Muscle of leg (tissue), 11 donors: Measurements from ENCODE around the gene TSPAN9. TPM values are rescaled to one million over a fixed set of nuclear protein-coding genes. Genes with fewer than 3 reads are reported as not detected.
A peak's percentile ranks its signal among the peaks of the same experiment; 100 is the strongest.

Experiments
- DNase-seq: peaks from one replicate; pipeline ENCODE4 v3.0.0; 2013
- H3K27ac ChIP-seq: one replicate; pipeline ENCODE4 v1.5.1; 2013; ENCODE audit warnings: mild to moderate bottlenecking, low read length, control low read depth
- H3K27me3 ChIP-seq: one replicate; pipeline ENCODE4 v1.6.1; 2013; ENCODE audit warnings: low read length; ENCODE audit not compliant: control insufficient read depth, insufficient read depth
- H3K36me3 ChIP-seq: one replicate; pipeline ENCODE4 v1.6.1; 2013; ENCODE audit warnings: low read length; ENCODE audit not compliant: control insufficient read depth, insufficient read depth
- H3K4me1 ChIP-seq: one replicate; pipeline ENCODE4 v1.6.1; 2013; ENCODE audit warnings: low read length; ENCODE audit not compliant: control insufficient read depth, insufficient read depth
- H3K4me3 ChIP-seq: one replicate; pipeline ENCODE4 v1.5.1; 2013; ENCODE audit warnings: low read length, control low read depth
- H3K9me3 ChIP-seq: replicated peaks from 2 replicates; pipeline ENCODE4 v1.6.1; 2013; ENCODE audit warnings: low read depth, low read length; ENCODE audit not compliant: control insufficient read depth
- WGBS: methylation state at CpG from one replicate; pipeline ENCODE4 v1.1.5; 2013; ENCODE audit warnings: missing lambda C conversion rate; ENCODE audit not compliant: insufficient coverage; 5-methylcytosine and 5-hydroxymethylcytosine counted together
- polyA plus RNA-seq, 8 donors: library from polyadenylated mRNA; unstranded; fragments of 120-200 nt; gene quantifications; one replicate each; pipeline versions ENCODE4 v1.2.1 to v1.2.3, GENCODE V29; 2013; ENCODE audit warnings: inconsistent platforms in 1 of 8, low replicate concordance in 1 of 8; ENCODE audit not compliant: insufficient read length in 8 of 8, insufficient read depth in 1 of 8
- total RNA-seq: library from RNA; stranded (reverse); fragments of 120-200 nt; gene quantifications from one replicate; pipeline ENCODE4 v1.2.4, GENCODE V29; 2013

The TSPAN9 gene
- total and polyA plus RNA-seq, 9 donors = 56.6 to 142 (median 116) TPM

DNA sequence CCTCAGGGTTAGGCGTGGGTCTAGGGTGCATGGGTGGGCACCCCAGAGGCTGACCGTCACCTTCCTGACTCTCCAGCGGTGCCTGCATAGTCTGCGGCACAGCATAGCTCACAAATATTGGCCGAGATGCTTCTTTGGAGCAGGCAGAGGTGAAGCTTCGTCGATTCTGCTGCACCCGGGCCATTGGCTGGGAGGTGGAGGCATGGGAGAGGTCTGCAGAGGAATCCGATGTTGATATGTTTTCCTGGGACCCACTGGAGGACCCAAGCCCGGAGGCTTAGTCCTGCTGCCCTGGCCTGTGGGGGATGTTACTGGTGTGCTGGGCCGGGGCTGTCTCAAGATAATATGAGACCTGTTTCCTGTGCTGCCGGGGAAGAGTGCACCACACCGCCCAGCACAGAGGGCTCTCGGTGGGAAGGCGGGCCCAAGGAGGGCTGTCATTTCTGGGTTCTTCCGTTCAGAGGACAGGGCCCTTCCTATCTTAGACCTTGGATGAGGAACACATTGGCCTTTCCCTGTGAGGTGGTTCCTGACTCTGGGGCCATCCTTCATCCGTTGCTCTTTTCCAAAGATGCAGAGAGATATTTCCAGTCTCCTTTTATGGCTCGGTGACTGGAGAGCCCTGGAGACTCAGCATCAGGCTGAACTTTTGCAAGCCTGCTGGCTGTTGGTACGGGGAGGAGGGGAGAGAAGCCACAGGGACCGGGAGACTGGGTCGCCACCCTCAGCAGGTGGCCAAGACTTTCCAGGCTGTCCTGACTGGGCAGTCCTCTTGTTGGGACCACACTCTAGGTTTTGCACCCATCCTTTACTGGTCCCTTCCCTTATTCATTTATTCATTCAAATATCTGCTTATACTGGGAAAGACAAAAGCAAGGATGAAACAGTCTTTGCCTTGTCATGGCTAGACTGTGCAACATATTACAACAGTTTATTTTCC is 143.5 kb downstream of the TSPAN9 start:
- peaks cover 20% of the 10 kb centered on the region for H3K36me3 ChIP-seq
- WGBS = 80% methylated on average over 12 of the region's 21 CpGs
- DNase-seq = no peak
- H3K27me3 ChIP-seq = no peaks in the 10 kb centered on the region
- H3K4me3 ChIP-seq = no peak overlapping the region
- H3K4me1 ChIP-seq = peaks cover 56% of the 10 kb centered on the region
- no peak overlapping the region for H3K27ac ChIP-seq
- no peaks in the 10 kb centered on the region for H3K9me3 ChIP-seq

DNA sequence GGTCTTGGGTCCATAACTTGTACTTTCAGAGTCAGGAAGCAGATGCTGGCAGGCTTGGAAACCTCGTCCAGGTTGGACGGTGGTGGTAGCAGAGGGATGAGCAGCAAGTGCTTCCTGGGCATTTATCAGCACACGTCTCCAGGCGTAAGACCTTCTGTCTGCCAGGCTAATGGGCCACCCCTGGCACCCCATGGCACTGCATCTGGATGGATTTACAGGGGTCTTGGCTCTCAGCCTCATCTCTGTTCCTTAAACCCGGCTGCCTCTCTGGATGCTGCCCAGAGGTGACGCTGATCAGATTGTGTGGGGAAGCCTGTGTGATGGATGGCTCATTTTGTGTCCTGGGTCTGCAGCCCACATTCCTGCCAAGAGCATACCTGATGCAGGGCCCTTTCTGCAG is 145.1 kb downstream of the TSPAN9 start:
- DNase-seq = no peak
- Histone ChIP-seq H3K9me3 (no peaks in the 10 kb centered on the region), H3K36me3 (peaks cover 21% of the 10 kb centered on the region), H3K27ac (no peak overlapping the region), H3K4me3 (no peak overlapping the region), H3K27me3 (no peaks in the 10 kb centered on the region), H3K4me1 (peaks cover 59% of the 10 kb centered on the region)
- 98% methylated on average over 4 of the region's 6 CpGs for WGBS

DNA sequence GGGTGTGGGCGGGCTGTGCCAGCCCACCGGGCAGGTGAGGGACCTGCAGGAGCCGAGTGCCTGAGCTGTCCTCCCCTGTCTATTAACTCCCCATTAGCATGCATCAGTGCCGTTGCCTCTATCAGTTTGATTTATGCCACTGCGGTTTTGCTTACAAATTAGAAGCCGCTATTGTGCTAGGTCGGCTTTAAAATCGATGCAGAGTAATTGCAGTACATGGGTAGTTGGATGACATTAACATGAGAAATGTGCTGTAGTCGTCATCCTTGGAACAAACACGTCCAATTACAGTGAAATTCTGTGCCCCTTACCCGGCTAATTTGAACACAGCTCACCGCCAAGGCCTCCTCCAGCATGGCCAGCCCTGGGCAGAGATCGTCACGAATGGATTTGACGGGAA is 145.8 kb downstream of the TSPAN9 start:
- Histone ChIP-seq H3K4me1 (peaks cover 53% of the 10 kb centered on the region), H3K27ac (no peak overlapping the region)

DNA sequence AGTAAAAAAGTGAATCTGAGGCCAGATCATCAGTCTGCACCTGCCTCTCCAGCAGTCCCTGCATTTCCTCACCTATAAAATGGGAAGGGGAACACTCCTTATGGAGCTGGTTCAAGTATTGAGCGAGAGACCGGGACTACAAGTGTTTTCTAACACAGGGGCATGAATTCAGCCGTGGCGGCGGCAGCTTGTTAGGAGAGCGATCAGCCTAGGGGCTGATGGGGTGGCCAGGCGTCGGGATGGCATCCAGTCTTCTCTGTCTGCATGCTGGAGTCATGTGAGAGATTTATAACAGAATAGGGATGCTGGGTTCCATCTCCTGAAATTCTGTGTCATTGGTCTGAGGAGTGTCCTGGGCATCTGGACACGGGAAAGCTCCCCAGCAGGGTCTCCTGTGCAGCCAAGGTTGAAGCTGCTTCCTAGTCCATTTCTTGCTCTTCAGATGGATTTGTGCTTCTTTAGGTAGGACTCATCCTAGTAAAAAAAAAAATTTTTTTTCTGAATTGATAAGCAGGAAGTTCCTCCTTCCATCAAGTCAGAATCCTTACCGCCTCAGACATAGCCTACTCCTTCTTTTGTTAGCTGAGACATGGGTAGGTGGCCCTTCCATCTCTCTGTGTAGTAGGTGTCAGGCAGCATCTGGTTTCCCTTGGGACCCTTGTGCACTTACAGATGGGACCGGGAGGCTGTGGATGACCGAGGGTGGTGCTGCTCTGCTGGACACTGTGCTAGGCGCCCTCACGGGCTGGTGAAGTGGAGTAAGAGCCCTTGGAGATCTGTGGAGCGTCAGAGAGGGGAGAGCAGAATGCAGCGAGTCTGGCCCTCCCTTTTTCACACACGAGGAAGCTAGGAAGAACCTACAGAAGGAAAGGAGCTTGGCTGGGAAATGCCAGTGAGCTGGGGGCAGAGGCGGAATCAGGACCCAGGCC is 146.7 kb downstream of the TSPAN9 start:
- no peaks in the 10 kb centered on the region for H3K27me3 ChIP-seq
- H3K4me3 ChIP-seq = no peak overlapping the region
- H3K27ac ChIP-seq = peak overlapping the region; percentile 71
- peaks cover 5% of the 10 kb centered on the region for H3K9me3 ChIP-seq
- H3K4me1 ChIP-seq = peaks cover 46% of the 10 kb centered on the region
- 88% methylated on average over 13 of the region's 18 CpGs for WGBS
- DNase-seq = no peak
- peaks cover 28% of the 10 kb centered on the region for H3K36me3 ChIP-seq

More for the DNA sequence above, 145.8 kb downstream of the TSPAN9 start:
- 73% methylated on average over 14 of the region's 15 CpGs for WGBS
- no peaks in the 10 kb centered on the region for H3K9me3 ChIP-seq
- no peak for DNase-seq
- no peak overlapping the region for H3K4me3 ChIP-seq
- no peaks in the 10 kb centered on the region for H3K27me3 ChIP-seq
- H3K36me3 ChIP-seq = peaks cover 24% of the 10 kb centered on the region

DNA sequence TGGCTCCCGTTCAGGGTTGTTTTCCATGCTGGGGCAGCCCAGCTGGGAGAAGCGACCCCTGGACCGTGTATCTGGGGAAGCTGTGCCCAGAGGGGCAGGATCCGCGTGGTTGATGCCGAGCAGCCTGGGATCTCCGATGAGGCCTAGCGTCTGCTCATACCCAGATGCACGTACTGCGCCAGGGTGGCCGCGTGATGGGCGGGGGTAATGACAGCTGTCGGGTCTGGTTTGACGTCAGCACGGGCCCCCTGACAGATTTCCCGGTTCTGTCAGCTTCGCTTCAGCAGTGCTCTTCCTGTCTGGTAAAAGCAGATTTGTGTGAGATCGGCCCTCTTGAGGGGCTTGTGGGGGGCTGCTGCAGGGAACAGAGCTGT is 147.3 kb downstream of the TSPAN9 start:
- Histone ChIP-seq H3K4me3 (no peak overlapping the region), H3K4me1 (peaks cover 41% of the 10 kb centered on the region), H3K27me3 (no peaks in the 10 kb centered on the region), H3K36me3 (peaks cover 28% of the 10 kb centered on the region), H3K27ac (peak overlapping the region; percentile 71), H3K9me3 (peaks cover 5% of the 10 kb centered on the region)
- DNase-seq = peak; percentile 69
- WGBS = 70% methylated on average over 19 of the region's 19 CpGs

DNA sequence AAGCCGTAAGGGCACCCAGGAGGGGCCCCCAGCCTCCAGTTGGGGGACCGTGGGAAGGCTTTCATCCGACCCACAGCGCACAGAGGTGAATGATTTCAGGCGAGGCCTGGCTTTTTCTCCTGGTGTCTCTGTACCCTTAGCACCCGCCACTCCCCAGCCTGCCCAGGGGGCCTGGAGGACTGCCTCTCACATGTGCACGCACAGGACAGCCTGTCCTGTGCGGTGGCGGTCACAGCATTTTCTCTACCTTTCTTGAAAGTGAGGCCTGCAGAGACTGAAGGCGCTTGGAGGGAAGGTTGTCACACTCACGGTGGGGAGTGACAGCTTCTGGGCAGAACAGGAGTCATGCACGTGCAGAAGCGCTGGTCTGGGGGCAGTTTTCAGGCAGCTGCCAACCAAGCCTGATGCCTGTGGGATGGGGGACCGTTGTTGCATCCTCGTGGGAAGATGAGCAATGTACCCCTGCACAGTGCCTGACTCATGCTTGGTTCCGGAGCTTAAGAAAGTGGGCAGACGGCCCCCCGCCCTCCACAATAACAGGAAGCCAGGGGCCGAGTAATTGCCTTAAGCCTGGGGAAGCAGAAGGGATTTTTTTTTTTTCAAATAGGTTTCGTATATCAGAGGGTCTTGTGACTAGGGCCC is 148.1 kb downstream of the TSPAN9 start:
- Histone ChIP-seq H3K36me3 (peaks cover 31% of the 10 kb centered on the region), H3K9me3 (peaks cover 5% of the 10 kb centered on the region), H3K4me1 (peaks cover 48% of the 10 kb centered on the region), H3K4me3 (no peak overlapping the region), H3K27ac (peak overlapping the region; percentile 71), H3K27me3 (no peaks in the 10 kb centered on the region)
- no peak for DNase-seq
- WGBS = 58% methylated on average over 19 of the region's 20 CpGs

DNA sequence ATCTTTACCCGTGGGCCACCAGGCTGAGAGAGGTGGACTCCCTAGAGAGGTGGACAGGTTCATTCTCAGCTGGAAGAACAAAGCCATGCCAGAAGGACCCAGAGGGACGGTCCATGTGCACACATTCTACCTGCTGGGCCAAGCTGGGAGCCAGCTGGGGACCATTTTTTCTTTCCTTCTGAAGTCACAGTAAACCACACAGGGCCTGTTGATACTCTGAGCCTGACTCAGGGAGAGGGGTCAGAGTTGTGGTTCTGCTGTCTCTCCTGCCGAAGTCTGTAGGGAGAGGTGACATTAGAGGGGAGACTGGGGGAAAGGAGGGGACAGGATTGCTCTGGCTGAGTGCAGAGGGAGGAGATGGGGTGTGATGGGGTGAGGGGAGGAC is 148.6 kb downstream of the TSPAN9 start:
- no peak for DNase-seq
- WGBS = 44% methylated on average over 1 of the region's 3 CpGs
- Histone ChIP-seq H3K4me1 (peaks cover 53% of the 10 kb centered on the region), H3K36me3 (peaks cover 29% of the 10 kb centered on the region), H3K27me3 (no peaks in the 10 kb centered on the region), H3K9me3 (peaks cover 5% of the 10 kb centered on the region), H3K4me3 (no peak overlapping the region), H3K27ac (no peak overlapping the region)

DNA sequence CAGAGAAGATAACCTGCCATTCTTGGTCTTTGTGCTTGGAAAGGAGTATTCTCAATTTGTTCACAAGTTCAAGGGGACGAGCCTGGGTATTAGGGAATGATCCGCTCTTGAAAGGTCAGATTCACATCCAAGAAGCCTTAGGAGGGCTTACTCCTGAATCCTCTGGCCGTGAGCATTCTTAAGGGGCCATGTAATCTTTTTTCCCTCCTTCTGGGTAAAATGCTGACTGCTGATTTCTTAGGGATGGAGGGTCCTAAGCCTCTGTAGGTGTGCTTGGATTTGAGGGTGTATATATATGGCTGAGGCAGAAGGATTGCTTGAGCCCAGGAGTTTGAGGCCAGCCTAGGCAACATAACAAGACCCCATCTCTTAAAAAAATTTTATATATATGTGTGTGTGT is 149.1 kb downstream of the TSPAN9 start:
- WGBS = 76% methylated on average over 3 of the region's 3 CpGs
- Histone ChIP-seq H3K4me3 (no peak overlapping the region), H3K9me3 (peaks cover 5% of the 10 kb centered on the region), H3K27me3 (no peaks in the 10 kb centered on the region), H3K4me1 (peaks cover 58% of the 10 kb centered on the region), H3K36me3 (peaks cover 32% of the 10 kb centered on the region), H3K27ac (no peak overlapping the region)
- no peak for DNase-seq

DNA sequence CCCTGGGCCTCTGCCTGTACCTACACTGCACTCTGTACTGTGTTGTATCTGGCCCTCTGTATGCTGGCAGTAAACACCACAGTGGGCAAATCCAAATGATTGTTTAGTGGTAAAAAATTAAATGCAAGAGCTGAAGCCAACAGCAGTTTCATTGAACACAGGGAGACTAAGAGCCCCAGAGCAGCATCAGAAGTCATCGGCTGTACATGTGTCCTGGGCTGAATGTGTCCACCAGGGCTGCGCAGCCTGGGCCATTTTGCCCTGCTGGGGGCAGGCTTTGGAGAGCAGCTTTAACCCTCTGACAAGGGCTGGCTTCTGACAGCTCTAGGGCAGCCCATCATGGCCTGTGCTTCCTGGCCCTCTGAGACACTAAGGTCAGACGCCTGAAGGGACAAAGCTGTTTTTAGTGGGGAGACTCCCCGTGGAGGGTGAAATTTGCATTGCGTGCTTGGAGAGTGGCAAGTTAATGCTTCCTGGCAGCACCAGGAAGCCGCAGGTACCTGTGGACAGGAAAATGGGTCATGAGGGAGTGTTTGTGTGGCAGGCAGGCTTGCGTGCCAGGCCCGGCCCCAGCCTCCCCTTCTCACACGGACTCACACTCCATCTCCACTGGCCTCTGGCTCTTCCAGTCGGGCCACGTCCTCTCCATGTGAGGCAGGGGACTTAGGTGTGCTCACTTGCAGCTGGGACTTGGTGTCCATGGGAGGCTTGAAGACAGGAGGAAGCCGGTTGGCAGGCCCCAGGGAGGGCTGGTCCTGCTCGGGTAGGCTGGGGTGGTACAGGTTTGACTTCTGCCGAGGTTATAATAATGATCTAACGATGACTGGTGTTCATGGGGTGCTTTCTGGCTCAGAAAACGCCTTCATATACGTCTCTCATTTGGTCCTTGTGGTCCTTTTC is 150.1 kb downstream of the TSPAN9 start:
- Histone ChIP-seq H3K27me3 (no peaks in the 10 kb centered on the region), H3K4me1 (peaks cover 67% of the 10 kb centered on the region), H3K9me3 (peaks cover 5% of the 10 kb centered on the region), H3K36me3 (peaks cover 32% of the 10 kb centered on the region), H3K27ac (no peak overlapping the region), H3K4me3 (no peak overlapping the region)
- WGBS = 92% methylated on average over 8 of the region's 17 CpGs
- DNase-seq = no peak
